ENCODE measurements around the gene ZNF224. TPM values are rescaled to one million over a fixed set of nuclear protein-coding genes. Genes with fewer than 3 reads are reported as not detected.

Gene ZNF224
- 9.9 to 11.4 TPM (median 10.9 TPM) in 5 replicates for total RNA-seq (2022; extraction: Qiagen RNA extraction)

DNA sequence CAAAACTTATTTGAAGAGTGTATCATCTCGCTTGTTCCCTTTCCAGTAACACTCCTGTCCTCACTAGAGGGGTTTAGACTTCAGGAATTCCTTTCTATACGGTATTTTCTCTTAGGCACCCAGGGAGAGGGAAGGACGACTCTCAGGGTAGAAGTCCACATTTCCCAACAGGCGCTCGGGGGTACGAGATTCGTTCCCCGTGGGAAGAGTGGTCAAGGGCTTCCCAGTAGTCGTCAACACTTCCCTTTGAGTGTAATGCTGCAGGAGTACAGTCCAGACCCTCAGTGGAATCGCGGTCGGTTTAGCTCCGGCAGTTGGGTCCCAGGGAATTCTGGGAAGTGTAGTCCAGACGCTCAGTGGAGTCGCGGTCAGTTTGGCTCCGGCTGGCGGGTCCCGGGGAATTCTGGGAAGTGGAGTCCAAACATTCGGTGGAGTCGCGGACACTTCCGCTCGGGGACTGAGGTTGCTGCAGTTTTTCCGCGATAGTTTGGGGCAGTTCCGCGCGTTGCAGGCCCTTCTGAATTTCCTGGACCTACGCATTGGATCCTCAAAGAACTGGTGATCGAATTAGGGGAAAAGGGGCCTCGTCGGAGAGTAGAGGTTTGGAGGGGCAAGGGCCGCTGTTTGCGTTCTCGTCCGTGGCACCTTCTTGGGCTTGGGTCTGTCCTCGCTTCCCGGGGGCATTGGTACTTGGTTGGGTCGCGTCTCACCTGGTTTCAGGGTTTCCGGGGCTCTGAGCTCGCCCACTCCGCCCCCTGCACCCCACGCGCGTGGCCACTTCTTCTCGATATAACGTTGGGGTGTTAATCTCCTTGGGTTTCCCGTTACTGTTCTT lies at the start of gene ZNF224:
Gene ZNF224 (plus strand): TSS at position 431 of the 835 bp plus-strand sequence. CDS start 3,513 bp downstream, outside the sequence.

GRCh38 chr19:44051650-44052402 lies 42.3 kb upstream of the ZNF224 start, which contains the start of gene ZNF223:
Gene ZNF223, plus strand, starts transcription at chr19:44052036. Its CDS starts 3,141 bp downstream, at chr19:44055177.

DNA sequence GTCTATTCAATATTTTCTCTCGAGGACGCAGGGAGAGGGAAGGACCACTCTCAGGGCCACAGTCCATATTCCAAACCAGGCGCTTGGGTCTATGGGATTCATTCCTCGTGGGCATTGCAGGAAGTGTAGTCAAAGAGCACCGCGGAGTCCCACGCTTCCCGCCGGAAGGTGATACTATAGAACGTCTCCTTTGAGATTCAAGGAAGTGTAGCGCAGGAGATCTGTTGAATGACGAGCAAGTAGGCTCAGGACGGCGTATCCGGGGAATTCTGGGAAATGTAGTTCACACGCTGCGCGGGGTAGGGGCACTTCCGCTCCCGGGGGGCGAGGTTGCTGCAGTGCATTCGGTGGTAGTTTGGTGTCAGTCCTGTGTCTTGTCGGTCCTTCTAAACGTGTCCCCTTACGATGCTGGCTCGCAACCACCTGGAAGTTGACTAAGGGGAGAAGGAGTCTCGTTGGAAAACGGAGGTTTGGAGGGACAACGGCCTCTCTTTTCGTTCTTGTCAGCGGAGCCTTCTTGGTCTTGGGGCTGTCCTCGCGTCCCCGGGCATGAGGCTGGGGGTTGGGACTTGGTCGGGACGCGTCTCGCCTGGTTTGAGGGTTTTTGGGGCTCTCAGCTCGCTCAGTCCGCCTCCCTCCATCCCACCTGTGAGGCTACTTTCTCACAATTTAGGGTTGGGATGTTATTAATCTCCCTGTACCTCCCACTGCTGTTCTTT lies 22.2 kb upstream of the ZNF224 start, which contains the start of gene ZNF284:
Gene ZNF284 (plus strand): TSS at position 336 of the 719 bp plus-strand sequence. CDS start 4,231 bp downstream, outside the sequence.

DNA sequence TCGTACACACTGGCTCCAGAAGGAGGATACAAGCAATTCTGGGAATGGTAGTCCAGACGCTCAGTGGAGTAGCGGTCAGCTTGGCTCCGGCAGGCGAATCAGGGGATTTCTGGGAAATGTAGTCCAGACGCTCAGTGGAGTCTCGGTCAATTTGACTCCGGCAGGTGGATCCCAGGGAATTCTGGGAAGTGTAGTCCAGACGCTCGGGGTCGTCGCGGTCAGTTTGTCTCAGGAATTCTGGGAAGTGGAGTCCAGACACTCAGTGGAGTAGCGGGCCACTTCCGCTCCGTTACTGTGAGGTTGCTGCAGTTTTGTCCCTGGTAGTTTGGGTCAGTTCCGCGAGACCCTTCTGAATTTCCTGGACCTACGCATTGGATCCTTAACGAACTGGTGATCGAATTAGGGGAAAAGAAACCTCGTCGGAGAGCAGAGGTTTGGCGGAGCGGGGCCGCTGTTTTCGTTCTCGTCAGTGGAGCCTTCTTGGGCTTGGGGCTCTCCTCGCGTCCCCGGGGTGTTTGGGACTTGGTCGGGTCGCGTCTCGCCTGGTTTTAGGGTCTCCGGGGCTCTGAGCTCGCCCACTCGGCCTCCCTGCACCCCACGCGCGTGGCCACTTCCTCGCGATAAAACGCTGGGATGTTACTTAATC lies 19.1 kb downstream of the ZNF224 start, which contains the start of gene ZNF225:
Gene ZNF225 (plus strand): TSS at position 262 of the 646 bp plus-strand sequence. CDS start 2,429 bp downstream, outside the sequence.

DNA sequence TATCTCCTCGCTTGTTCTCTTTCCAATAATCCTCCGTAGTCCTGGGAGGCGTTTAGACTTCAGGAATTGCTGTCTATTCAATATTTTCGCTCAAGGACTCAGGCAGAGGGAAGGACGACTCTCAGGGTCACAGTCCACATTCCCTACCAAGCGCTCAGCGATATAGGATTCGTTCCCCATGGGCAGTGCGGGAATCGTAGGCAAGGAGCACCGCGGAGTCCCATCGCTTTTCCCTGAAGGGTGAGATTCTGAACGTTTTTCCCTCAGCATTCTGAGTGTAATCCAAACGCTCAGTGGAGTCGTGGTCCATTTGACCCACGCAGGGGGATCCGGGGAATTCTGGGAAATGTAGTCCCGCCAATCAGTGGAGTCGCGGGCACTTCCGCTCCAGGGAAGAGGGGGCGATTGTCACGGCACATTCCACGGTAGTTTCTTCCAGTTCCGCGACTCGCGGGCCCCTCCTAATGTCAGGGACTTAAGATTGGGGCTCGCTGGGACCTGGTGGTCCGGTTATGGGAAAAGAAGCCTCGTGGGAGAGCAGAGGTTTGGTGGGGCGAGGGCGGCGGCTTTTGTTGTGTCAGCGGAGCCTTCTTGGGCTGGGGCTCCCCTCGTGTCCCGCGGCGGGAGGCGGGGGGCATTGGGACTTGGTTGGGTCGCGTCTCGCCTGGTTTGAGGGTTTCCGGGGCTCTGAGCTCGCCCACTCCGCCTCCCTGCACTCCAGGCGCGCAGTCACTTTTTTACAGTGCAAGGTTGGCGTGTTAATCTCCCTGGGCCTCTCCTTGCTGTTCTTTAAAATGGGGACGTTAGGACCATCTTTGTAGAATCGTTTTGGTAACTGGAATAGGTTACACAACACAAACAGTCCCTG lies 47.3 kb downstream of the ZNF224 start, which contains the start of gene ZNF234:
Gene ZNF234 (plus strand): TSS at position 364 of the 868 bp plus-strand sequence. CDS start 3,079 bp downstream, outside the sequence.

Other genes with a start within 250 kb of the ZNF224 start
- gene ZNF404, start 210.4 kb upstream of the ZNF224 start, total RNA-seq (2022; extraction: Qiagen RNA extraction): 0.13 to 0.44 TPM (median 0.27 TPM) in 5 replicates
- gene ZNF45, start 159.1 kb upstream of the ZNF224 start, total RNA-seq (2022; extraction: Qiagen RNA extraction): 9.9 to 12.8 TPM (median 10.7 TPM) in 5 replicates
- gene ZNF221, start 143.1 kb upstream of the ZNF224 start, total RNA-seq (2022; extraction: Qiagen RNA extraction): 0.39 to 0.92 TPM (median 0.48 TPM) in 5 replicates
- gene ZNF155, start 110.2 kb upstream of the ZNF224 start, total RNA-seq (2022; extraction: Qiagen RNA extraction): 2.3 to 3.8 TPM (median 2.6 TPM) in 5 replicates
- gene ZNF230, start 91.4 kb upstream of the ZNF224 start, total RNA-seq (2022; extraction: Qiagen RNA extraction): 2.0 to 3.6 TPM (median 2.9 TPM) in 5 replicates
- gene ZNF222, start 69.0 kb upstream of the ZNF224 start, total RNA-seq (2022; extraction: Qiagen RNA extraction): 2.5 to 6.1 TPM (median 3.3 TPM) in 5 replicates
- gene ZNF223, start 42.3 kb upstream of the ZNF224 start, total RNA-seq (2022; extraction: Qiagen RNA extraction): 1.9 to 2.9 TPM (median 2.7 TPM) in 5 replicates
- 0.29 to 0.49 TPM (median 0.39 TPM) in 5 replicates for gene ZNF284, start 22.2 kb upstream of the ZNF224 start, total RNA-seq (2022; extraction: Qiagen RNA extraction)
- gene ZNF225, start 19.0 kb downstream of the ZNF224 start, total RNA-seq (2022; extraction: Qiagen RNA extraction): 2.3 to 3.4 TPM (median 2.8 TPM) in 5 replicates
- 1.5 to 2.9 TPM (median 2.7 TPM) in 5 replicates for gene ZNF234, start 47.2 kb downstream of the ZNF224 start, total RNA-seq (2022; extraction: Qiagen RNA extraction)
- 19.2 to 20.9 TPM (median 20.2 TPM) in 5 replicates for gene ZNF226, start 70.7 kb downstream of the ZNF224 start, total RNA-seq (2022; extraction: Qiagen RNA extraction)
- gene ZNF227, start 118.2 kb downstream of the ZNF224 start, total RNA-seq (2022; extraction: Qiagen RNA extraction): 9.4 to 12.6 TPM (median 10.7 TPM) in 5 replicates
- gene ZNF233, start 165.5 kb downstream of the ZNF224 start, total RNA-seq (2022; extraction: Qiagen RNA extraction): 0.32 to 0.78 TPM (median 0.50 TPM) in 5 replicates
- gene ZNF235, start 210.7 kb downstream of the ZNF224 start, total RNA-seq (2022; extraction: Qiagen RNA extraction): 2.7 to 3.3 TPM (median 3.0 TPM) in 5 replicates